H1 (cell line): ENCODE results near the gene CTTNBP2NL. TPM values are rescaled to one million over a fixed set of nuclear protein-coding genes. Genes with fewer than 3 reads are reported as not detected.

Experiments used
- CTCF ChIA-PET: fragments of 300-600 bp; sonication (Branson Sonifier 250); formaldehyde crosslinking; loops from one replicate; lab custom pipeline; 2021; ENCODE audit not compliant: partially characterized antibody; lab: Charles Lee
- POLR2A ChIA-PET: fragments of 300-600 bp; sonication (Branson Sonifier 250); formaldehyde crosslinking; loops from one replicate; lab custom pipeline; 2021; ENCODE audit warnings: inconsistent platforms; ENCODE audit not compliant: partially characterized antibody; lab: Charles Lee
- DNase-seq, 2 experiments: peaks; one replicate each; pipeline versions ENCODE4 v3.0.0 to v3.0.0-alpha.2; 2010 to 2022; ENCODE audit warnings: low spot score in 2 of 2, low read depth in 1 of 2, mixed read lengths in 1 of 2
- FAIRE-seq: peaks from 2 replicates; lab custom pipeline; 2011; peaks lifted over from hg19 to GRCh38; lab: Jason Lieb, UNC
- H2AFZ ChIP-seq: 2 replicates; pipeline ENCODE4 v1.8.1; 2012; ENCODE audit warnings: low read length, inconsistent platforms
- H2AK5ac ChIP-seq: 2 replicates; pipeline ENCODE4 v1.6.1; 2013; ENCODE audit warnings: low read depth, low read length
- H2BK120ac ChIP-seq: replicated peaks from 2 replicates; pipeline ENCODE3; 2013; ENCODE audit warnings: low read depth, low read length, inconsistent platforms
- H2BK12ac ChIP-seq: 2 replicates; pipeline ENCODE4 v1.6.1; 2013; ENCODE audit warnings: low read depth, low read length
- H2BK15ac ChIP-seq: 2 replicates; pipeline ENCODE4 v1.6.1; 2013; ENCODE audit warnings: low read length
- H2BK20ac ChIP-seq: 2 replicates; pipeline ENCODE4 v1.6.1; 2013; ENCODE audit warnings: low read length
- H2BK5ac ChIP-seq: 2 replicates; pipeline ENCODE4 v1.6.1; 2013; ENCODE audit warnings: low read depth, low read length
- H3K14ac ChIP-seq: 2 replicates; pipeline ENCODE4 v1.6.1; 2013; ENCODE audit warnings: inconsistent platforms; ENCODE audit not compliant: insufficient read length
- H3K18ac ChIP-seq: 2 replicates; pipeline ENCODE4 v1.6.1; 2013; ENCODE audit warnings: low read length; ENCODE audit errors: extremely low read depth
- H3K23ac ChIP-seq: 2 replicates; pipeline ENCODE4 v1.6.1; 2013; ENCODE audit warnings: inconsistent platforms; ENCODE audit not compliant: insufficient read length
- H3K23me2 ChIP-seq: 2 replicates; pipeline ENCODE4 v1.6.1; 2013; ENCODE audit warnings: low read depth, low read length
- H3K27ac ChIP-seq: 2 replicates; pipeline ENCODE4 v1.6.1; 2011; ENCODE audit warnings: low read depth, low read length, inconsistent platforms
- H3K27me3 ChIP-seq, 4 experiments: replicated peaks in 1 of 4; 1 replicate in 1 of 4; 2 replicates in 3 of 4; pipeline versions ENCODE4 v1.6.1 to v1.8.1; 2011 to 2013; ENCODE audit warnings: low read length in 3 of 4, mild to moderate bottlenecking in 3 of 4, inconsistent platforms in 2 of 4, mixed read lengths in 2 of 4, moderate library complexity in 1 of 4; ENCODE audit not compliant: control insufficient read depth in 3 of 4, insufficient read depth in 3 of 4; ENCODE audit errors: extremely low read depth in 1 of 4
- H3K36me3 ChIP-seq, 4 experiments: 2 replicates each; pipeline versions ENCODE4 v1.6.1 to v1.8.1; 2011 to 2013; ENCODE audit warnings: mild to moderate bottlenecking in 4 of 4, low read length in 3 of 4, moderate library complexity in 2 of 4, control low read depth in 1 of 4, inconsistent platforms in 1 of 4; ENCODE audit not compliant: insufficient read depth in 4 of 4, control insufficient read depth in 2 of 4
- H3K4ac ChIP-seq: replicated peaks from 2 replicates; pipeline ENCODE3; 2013; ENCODE audit warnings: low read length, low read depth, mixed read lengths, inconsistent platforms; ENCODE audit not compliant: insufficient read length
- H3K4me1 ChIP-seq, 4 experiments: replicated peaks in 1 of 4; 1 replicate in 1 of 4; 2 replicates in 3 of 4; pipeline versions ENCODE4 v1.6.1 to v1.8.1; 2011 to 2013; ENCODE audit warnings: low read length in 3 of 4, inconsistent platforms in 2 of 4, mixed read lengths in 1 of 4; ENCODE audit not compliant: insufficient read depth in 4 of 4, control insufficient read depth in 3 of 4
- H3K4me2 ChIP-seq, 2 experiments: 2 replicates each; pipeline versions ENCODE4 v1.6.1 to v1.8.1; 2011 to 2013; ENCODE audit warnings: low read depth in 2 of 2, low read length in 2 of 2, control low read depth in 1 of 2, inconsistent platforms in 1 of 2, mild to moderate bottlenecking in 1 of 2; ENCODE audit not compliant: insufficient read depth in 1 of 2
- H3K4me3 ChIP-seq, 4 experiments: fragments of 200-600, 300-600 bp in 1 of 4; sonication (generic), shearing (Covaris generic), sonication (Bioruptor Twin) in 1 of 4; 2 replicates each; pipeline versions ENCODE4 v1.5.1 to v1.8.1; 2011 to 2016; ENCODE audit warnings: low read length in 4 of 4, low read depth in 3 of 4, control low read depth in 2 of 4, inconsistent platforms in 2 of 4, mild to moderate bottlenecking in 2 of 4, mixed read lengths in 1 of 4, moderate library complexity in 1 of 4; ENCODE audit not compliant: insufficient read depth in 2 of 4; ENCODE audit errors: extremely low read depth in 1 of 4
- H3K56ac ChIP-seq: replicated peaks from 2 replicates; pipeline ENCODE3; 2013; ENCODE audit warnings: low read depth, mild to moderate bottlenecking, mixed read lengths, low read length, inconsistent platforms; ENCODE audit not compliant: insufficient read length
- H3K79me1 ChIP-seq: 2 replicates; pipeline ENCODE4 v1.6.1; 2013; ENCODE audit warnings: low read depth, low read length, control low read depth
- H3K79me2 ChIP-seq, 2 experiments: 2 replicates each; pipeline versions ENCODE4 v1.6.1 to v1.8.1; 2012 to 2013; ENCODE audit warnings: low read length in 2 of 2, mild to moderate bottlenecking in 2 of 2, inconsistent platforms in 1 of 2; ENCODE audit not compliant: insufficient read depth in 2 of 2, control insufficient read depth in 1 of 2
- H3K9ac ChIP-seq, 4 experiments: replicated peaks in 1 of 4; 1 replicate in 1 of 4; 2 replicates in 3 of 4; pipeline versions ENCODE4 v1.6.1 to v1.8.1; 2011 to 2013; ENCODE audit warnings: low read depth in 3 of 4, low read length in 3 of 4, control low read depth in 2 of 4, mild to moderate bottlenecking in 2 of 4, moderate library complexity in 2 of 4, inconsistent platforms in 1 of 4; ENCODE audit errors: extremely low read depth in 1 of 4
- H3K9me3 ChIP-seq, 2 experiments: 2 replicates each; pipeline versions ENCODE4 v1.6.1 to v1.8.1; 2012 to 2013; ENCODE audit warnings: mild to moderate bottlenecking in 2 of 2, moderate library complexity in 2 of 2, control low read depth in 1 of 2, inconsistent platforms in 1 of 2, low read depth in 1 of 2, low read length in 1 of 2, mixed read lengths in 1 of 2; ENCODE audit not compliant: insufficient read depth in 2 of 2
- H4K20me1 ChIP-seq, 2 experiments: replicated peaks in 1 of 2; 2 replicates each; pipeline versions ENCODE3 to v1.8.1; 2011 to 2013; ENCODE audit warnings: inconsistent platforms in 2 of 2, low read length in 2 of 2, mild to moderate bottlenecking in 1 of 2; ENCODE audit not compliant: insufficient read depth in 2 of 2, control insufficient read depth in 1 of 2
- H4K5ac ChIP-seq: 2 replicates; pipeline ENCODE4 v1.6.1; 2013; ENCODE audit warnings: low read length, low read depth, mixed read lengths, inconsistent platforms; ENCODE audit not compliant: insufficient read length
- H4K8ac ChIP-seq: 2 replicates; pipeline ENCODE4 v1.8.0; 2013; ENCODE audit warnings: mild to moderate bottlenecking, moderate library complexity, low read length, inconsistent platforms; ENCODE audit not compliant: insufficient read depth; ENCODE audit errors: extremely low read depth
- H4K91ac ChIP-seq: replicated peaks from 2 replicates; pipeline ENCODE3; 2013; ENCODE audit warnings: low read length, mixed read lengths, inconsistent platforms; ENCODE audit not compliant: insufficient read length
- ASH2L ChIP-seq: fragments of 200-600, 300-600 bp; sonication (generic); IDR thresholded peaks from one replicate; pipeline ENCODE4 v1.7.1; 2017; ENCODE audit warnings: low read length
- CHD1 ChIP-seq: IDR thresholded peaks from 2 replicates; pipeline ENCODE4 v1.6.1; 2012; ENCODE audit warnings: low read depth, low read length, improper control_type of control experiment
- HDAC6 ChIP-seq: IDR thresholded peaks from one replicate; pipeline ENCODE4 v1.7.1; 2012; ENCODE audit warnings: low read depth, mild to moderate bottlenecking, inconsistent platforms, low read length, moderate library complexity
- TAF7 ChIP-seq: optimal IDR thresholded peaks from 2 replicates; pipeline ENCODE3; 2011; ENCODE audit warnings: low read depth, mild to moderate bottlenecking, inconsistent platforms, low read length, moderate library complexity, borderline replicate concordance
- TCF12 ChIP-seq: IDR thresholded peaks from 2 replicates; pipeline ENCODE4 v1.6.1; 2011; ENCODE audit warnings: low read depth, mild to moderate bottlenecking, low read length
- ZNF274 ChIP-seq: IDR thresholded peaks from 2 replicates; pipeline ENCODE4 v1.7.0; 2012; ENCODE audit warnings: low read length, borderline replicate concordance; ENCODE audit errors: extremely low read depth
- WGBS, 2 experiments: shearing (Covaris generic) in 1 of 2; methylation state at CpG; one replicate each; pipeline versions ENCODE4 v1.1.6 to v1.1.7; 2013 to 2015; ENCODE audit warnings: low lambda C conversion rate in 2 of 2, mixed read lengths in 2 of 2, inconsistent platforms in 1 of 2, low coverage in 1 of 2, missing lambda C conversion rate in 1 of 2; ENCODE audit not compliant: insufficient replicate concordance in 2 of 2, insufficient coverage in 1 of 2, insufficient read length in 1 of 2; ENCODE audit errors: extremely low coverage in 1 of 2, missing lambda C conversion rate in 1 of 2; 5-methylcytosine and 5-hydroxymethylcytosine counted together
- polyA plus RNA-seq, 7 experiments: library from polyadenylated mRNA; depleted of rRNA in 3 of 7; stranded (reverse) in 5 of 7; unstranded in 2 of 7; fragments of >200 nt in 5 of 7; fragments of 200-250 nt in 2 of 7; gene quantifications; 1 replicate in 5 of 7; 2 replicates in 1 of 7; 4 replicates in 1 of 7; pipeline versions ENCODE4 v1.2.1 to v1.2.3, GENCODE V29; 2011 to 2013; ENCODE audit warnings: missing spikeins in 2 of 7, mixed read lengths in 2 of 7
- total RNA-seq: library from RNA; stranded (reverse); fragmentation: NEBNext Ultra II Directional; extraction: Animal tissue kit (Norgen Biotek cat#: 25700); gene quantifications from 2 replicates; pipeline ENCODE4 v1.2.1, GENCODE V29; 2021

The CTTNBP2NL gene
- total and polyA plus RNA-seq, 2 of the 8 experiments (the other 6 are each of a cell fraction or from before 2014, with no cell fraction given) = 6.4 to 35.1 TPM

DNA sequence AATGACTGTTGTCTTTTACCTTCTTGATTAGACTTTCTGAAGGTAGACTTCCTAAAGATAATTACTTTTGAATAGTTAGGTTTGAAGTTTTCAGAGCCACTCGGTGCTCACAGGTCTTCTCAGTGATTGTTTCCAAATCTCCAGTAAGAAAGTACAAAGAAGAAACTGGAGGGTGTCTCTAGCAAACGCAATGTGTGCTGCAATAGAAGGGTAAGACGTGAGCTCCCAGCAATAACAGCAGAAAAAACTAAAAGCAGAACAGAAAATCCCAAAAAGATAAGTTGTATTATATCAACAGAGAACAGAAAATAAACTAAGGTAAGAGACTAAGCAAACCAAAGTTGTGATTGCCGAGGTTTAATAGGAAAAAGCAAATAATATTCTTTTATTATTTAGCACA lies 1.8 kb downstream of the CTTNBP2NL start:
- whole genome bisulfite sequencing, 2 experiments = 81% methylated on average over 4 of the region's 4 CpGs; no CpG with 5 or more reads in 1 of the 2 experiments
- H3K14ac ChIP-seq = no peak overlapping the region
- H3K23ac ChIP-seq = no peak overlapping the region
- no peak overlapping the region for H4K8ac ChIP-seq
- H2AFZ ChIP-seq = no peak overlapping the region
- ChIA-PET POLR2A (interaction anchor here (0.7 to 1.6 kb wide), 2 partner anchors 9 to 197 kb away, joined by 3 read pairs; no protein-coding TSS in a partner anchor), CTCF (no interaction called here)
- H3K4ac ChIP-seq = no peak overlapping the region
- peaks cover 13 to 62% of the 10 kb centered on the region in 2 experiments; a peak in 3 of 4 replicates for H3K79me2 ChIP-seq
- H2BK12ac ChIP-seq = no peak overlapping the region
- no peak overlapping the region for H3K9ac ChIP-seq
- H3K27me3 ChIP-seq = no peaks in the 10 kb centered on the region
- no peak overlapping the region for H2AK5ac ChIP-seq
- H3K9me3 ChIP-seq = no peaks in the 10 kb centered on the region
- peak overlapping the region in 2 of 4 experiments; percentile 97 to 99; a peak in 3 of 8 replicates for H3K4me3 ChIP-seq
- H3K4me1 ChIP-seq = peaks cover 0 to 23% (median 10%) of the 10 kb centered on the region in 4 experiments; a peak in 5 of 7 replicates
- no peak overlapping the region for H2BK20ac ChIP-seq
- peaks cover 6% of the 10 kb centered on the region for H3K79me1 ChIP-seq
- H3K18ac ChIP-seq = no peak overlapping the region
- H2BK5ac ChIP-seq = no peak overlapping the region
- FAIRE-seq (no peak), DNase-seq (no peak)
- no peak overlapping the region for H2BK120ac ChIP-seq
- no peak overlapping the region for H3K27ac ChIP-seq
- no peak overlapping the region for H3K56ac ChIP-seq
- TF ChIP-seq CHD1 = no peak
- no peak for TF ChIP-seq TAF7
- TF ChIP-seq HDAC6 = no peak
- TF ChIP-seq ASH2L = no peak
- TF ChIP-seq ZNF274 = no peak
- TF ChIP-seq TCF12 = no peak
- peak overlapping the region in 1 of 2 experiments; percentile 90; a peak in 1 of 4 replicates for H3K4me2 ChIP-seq
- no peak overlapping the region for H4K91ac ChIP-seq
- H2BK15ac ChIP-seq = no peak overlapping the region
- 0 out of 8 replicates have a peak, but pooled peaks cover 0 to 2% (median 0%) of the 10 kb centered on the region in 4 experiments for H3K36me3 ChIP-seq
- H4K5ac ChIP-seq = no peak overlapping the region
- peaks cover 14% of the 10 kb centered on the region for H3K23me2 ChIP-seq
- H4K20me1 ChIP-seq = peaks cover 4 to 13% of the 10 kb centered on the region in 2 experiments
